CD14-positive monocyte (primary cell): Measurements from ENCODE around the gene ZFYVE28. TPM values are rescaled to one million over a fixed set of nuclear protein-coding genes. Genes with fewer than 3 reads are reported as not detected.

ENCODE experiments used
- DNase-seq, 3 donors: peaks; one replicate each; pipeline ENCODE4 v3.0.0-alpha.2; 2011 to 2022
- H2AFZ ChIP-seq: 2 replicates; pipeline ENCODE4 v1.6.0; 2012; ENCODE audit warnings: mild to moderate bottlenecking, low read depth, low read length, inconsistent platforms; ENCODE audit not compliant: insufficient read depth, poor library complexity, severe bottlenecking
- H3K27ac ChIP-seq, 2 donors: 1 replicate in 1 of 2; 2 replicates in 1 of 2; pipeline ENCODE4 v1.5.1; 2012 to 2013; ENCODE audit warnings: low read length in 2 of 2, control low read depth in 1 of 2, inconsistent platforms in 1 of 2, low read depth in 1 of 2, mild to moderate bottlenecking in 1 of 2
- H3K27me3 ChIP-seq, 2 donors: one replicate each; pipeline versions ENCODE4 v1.6.0 to v1.6.1; 2011 to 2013; ENCODE audit warnings: low read length in 2 of 2; ENCODE audit not compliant: control insufficient read depth in 2 of 2, insufficient read depth in 2 of 2
- H3K36me3 ChIP-seq, 2 donors: replicated peaks in 1 of 2; 1 replicate in 1 of 2; 2 replicates in 1 of 2; pipeline versions ENCODE4 v1.5.1 to v1.6.1; 2012 to 2013; ENCODE audit warnings: low read length in 2 of 2, control low read depth in 1 of 2, inconsistent platforms in 1 of 2, mild to moderate bottlenecking in 1 of 2; ENCODE audit not compliant: insufficient read depth in 2 of 2, control insufficient read depth in 1 of 2
- H3K4me1 ChIP-seq, 2 donors: 1 replicate in 1 of 2; 2 replicates in 1 of 2; pipeline versions ENCODE4 v1.5.1 to v1.6.1; 2012 to 2013; ENCODE audit warnings: low read length in 2 of 2, control low read depth in 1 of 2, inconsistent platforms in 1 of 2, mild to moderate bottlenecking in 1 of 2, moderate library complexity in 1 of 2; ENCODE audit not compliant: insufficient read depth in 2 of 2, control insufficient read depth in 1 of 2
- H3K4me2 ChIP-seq: replicated peaks from 2 replicates; pipeline ENCODE3; 2012; ENCODE audit warnings: low read length, moderate library complexity, mild to moderate bottlenecking; ENCODE audit not compliant: poor library complexity, severe bottlenecking; ENCODE audit errors: extremely low read depth
- H3K4me3 ChIP-seq, 3 experiments: fragments of 200-600 bp in 1 of 3; sonication (generic) in 1 of 3; replicated peaks in 1 of 3; 1 replicate in 2 of 3; 2 replicates in 1 of 3; pipeline ENCODE4 v1.5.1; 2011 to 2013; ENCODE audit warnings: low read length in 3 of 3, mild to moderate bottlenecking in 3 of 3, control low read depth in 2 of 3, low read depth in 2 of 3, inconsistent platforms in 1 of 3, moderate library complexity in 1 of 3
- H3K79me2 ChIP-seq: 2 replicates; pipeline ENCODE4 v1.6.0; 2012; ENCODE audit warnings: mild to moderate bottlenecking, control low read depth, inconsistent platforms, low read length, moderate library complexity; ENCODE audit not compliant: insufficient read depth
- H3K9ac ChIP-seq: 2 replicates; pipeline ENCODE4 v1.6.0; 2017; ENCODE audit warnings: low read length, mild to moderate bottlenecking; ENCODE audit not compliant: insufficient read depth, poor library complexity, severe bottlenecking
- H3K9me3 ChIP-seq, 2 donors: replicated peaks in 1 of 2; 1 replicate in 1 of 2; 2 replicates in 1 of 2; pipeline versions ENCODE4 v1.5.1 to v1.6.1; 2012 to 2013; ENCODE audit warnings: low read length in 2 of 2, control low read depth in 1 of 2; ENCODE audit not compliant: control insufficient read depth in 1 of 2, insufficient read depth in 1 of 2
- H4K20me1 ChIP-seq: 2 replicates; pipeline ENCODE4 v1.6.0; 2012; ENCODE audit warnings: mild to moderate bottlenecking, low read length, control low read depth, moderate library complexity; ENCODE audit not compliant: insufficient read depth
- H3K27ac Mint-ChIP-seq, 7 donors: one replicate each; pipeline ENCODE4 v1.8.0; 2020; ENCODE audit warnings: mild to moderate bottlenecking in 7 of 7, mixed read lengths in 7 of 7, moderate library complexity in 6 of 7, inconsistent platforms in 2 of 7
- H3K27me3 Mint-ChIP-seq, 3 donors: one replicate each; pipeline ENCODE4 v1.8.0; 2021 to 2022; ENCODE audit warnings: low read depth in 3 of 3, mild to moderate bottlenecking in 3 of 3, mixed read lengths in 3 of 3, moderate library complexity in 3 of 3, inconsistent platforms in 1 of 3
- H3K36me3 Mint-ChIP-seq, 2 donors: one replicate each; pipeline ENCODE4 v1.8.0; 2020; ENCODE audit warnings: mixed read lengths in 2 of 2, inconsistent platforms in 1 of 2, mild to moderate bottlenecking in 1 of 2
- H3K4me1 Mint-ChIP-seq: one replicate; pipeline ENCODE4 v1.8.0; 2020; ENCODE audit warnings: mild to moderate bottlenecking, mixed read lengths
- H3K4me3 Mint-ChIP-seq, 2 donors: one replicate each; pipeline ENCODE4 v1.8.0; 2020; ENCODE audit warnings: mild to moderate bottlenecking in 2 of 2, mixed read lengths in 2 of 2, moderate library complexity in 1 of 2
- H3K9me3 Mint-ChIP-seq, 7 donors: one replicate each; pipeline ENCODE4 v1.8.0; 2020 to 2022; ENCODE audit warnings: mixed read lengths in 7 of 7, mild to moderate bottlenecking in 6 of 7, moderate library complexity in 6 of 7, inconsistent platforms in 2 of 7
- WGBS: methylation state at CpG from one replicate; pipeline ENCODE4 v1.1.5; 2013; ENCODE audit warnings: missing lambda C conversion rate; ENCODE audit not compliant: insufficient coverage; 5-methylcytosine and 5-hydroxymethylcytosine counted together
- intact Hi-C, 2 donors: fragments of 100-400 bp; cut with micrococcal nuclease; formaldehyde crosslinking; loops; one replicate each; pipeline versions ENCODE4 v1.15.0 to v1.15.1; 2023
- polyA plus RNA-seq, 3 donors: library from polyadenylated mRNA; depleted of rRNA in 1 of 3; unstranded in 2 of 3; stranded (reverse) in 1 of 3; fragments of 300-500 nt in 2 of 3; fragments of >200 nt in 1 of 3; fragmentation: Illumina TruSeq in 2 of 3; gene quantifications; 1 replicate in 2 of 3; 2 replicates in 1 of 3; pipeline ENCODE4 v1.2.3, GENCODE V29; 2012 to 2021
- TF ChIP-seq, protein P1 (sequence below): fragments of 200-600 bp; IDR thresholded peaks from one replicate; pipeline ENCODE4 v1.8.0; 2022; ENCODE audit warnings: antibody characterized with exemption, mild to moderate bottlenecking

The ZFYVE28 gene
- polyA plus RNA-seq, 3 donors, result 1.0 to 4.4 (median 1.1) TPM

GRCh38 chr4:2445571-2445970, 27.1 kb upstream of the ZFYVE28 start:
- H4K20me1 ChIP-seq, result no peaks in the 10 kb centered on the region
- no peaks in the 10 kb centered on the region for H3K9me3 ChIP-seq
- H3K9me3 Mint-ChIP-seq, result no peaks in the 10 kb centered on the region
- no peak overlapping the region for H3K4me3 ChIP-seq
- no peak overlapping the region for H3K27ac ChIP-seq
- TF ChIP-seq, protein P1, sequence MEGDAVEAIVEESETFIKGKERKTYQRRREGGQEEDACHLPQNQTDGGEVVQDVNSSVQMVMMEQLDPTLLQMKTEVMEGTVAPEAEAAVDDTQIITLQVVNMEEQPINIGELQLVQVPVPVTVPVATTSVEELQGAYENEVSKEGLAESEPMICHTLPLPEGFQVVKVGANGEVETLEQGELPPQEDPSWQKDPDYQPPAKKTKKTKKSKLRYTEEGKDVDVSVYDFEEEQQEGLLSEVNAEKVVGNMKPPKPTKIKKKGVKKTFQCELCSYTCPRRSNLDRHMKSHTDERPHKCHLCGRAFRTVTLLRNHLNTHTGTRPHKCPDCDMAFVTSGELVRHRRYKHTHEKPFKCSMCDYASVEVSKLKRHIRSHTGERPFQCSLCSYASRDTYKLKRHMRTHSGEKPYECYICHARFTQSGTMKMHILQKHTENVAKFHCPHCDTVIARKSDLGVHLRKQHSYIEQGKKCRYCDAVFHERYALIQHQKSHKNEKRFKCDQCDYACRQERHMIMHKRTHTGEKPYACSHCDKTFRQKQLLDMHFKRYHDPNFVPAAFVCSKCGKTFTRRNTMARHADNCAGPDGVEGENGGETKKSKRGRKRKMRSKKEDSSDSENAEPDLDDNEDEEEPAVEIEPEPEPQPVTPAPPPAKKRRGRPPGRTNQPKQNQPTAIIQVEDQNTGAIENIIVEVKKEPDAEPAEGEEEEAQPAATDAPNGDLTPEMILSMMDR, result no peak
- no peaks in the 10 kb centered on the region for H3K4me1 ChIP-seq
- WGBS, result 100% methylated on average over 2 of the region's 6 CpGs
- peaks cover 2% of the 10 kb centered on the region for H3K4me1 Mint-ChIP-seq
- H3K4me3 Mint-ChIP-seq, result no peak overlapping the region
- no peak for DNase-seq
- no peak overlapping the region for H3K9ac ChIP-seq
- no peaks in the 10 kb centered on the region for H3K36me3 ChIP-seq
- no peaks in the 10 kb centered on the region for H3K79me2 ChIP-seq
- H2AFZ ChIP-seq, result no peak overlapping the region
- no peak overlapping the region for H3K4me2 ChIP-seq
- H3K27ac Mint-ChIP-seq, result no peak overlapping the region
- no peaks in the 10 kb centered on the region for H3K36me3 Mint-ChIP-seq
- intact Hi-C loops, result no loop called here
- peaks cover 0 to 3% (median 0%) of the 10 kb centered on the region in 3 donors for H3K27me3 Mint-ChIP-seq
- no peaks in the 10 kb centered on the region for H3K27me3 ChIP-seq

GRCh38 chr4:2445130-2445529, 26.7 kb upstream of the ZFYVE28 start:
- Histone ChIP-seq H3K4me1 (no peaks in the 10 kb centered on the region), H3K79me2 (no peaks in the 10 kb centered on the region), H4K20me1 (no peaks in the 10 kb centered on the region), H3K4me3 (no peak overlapping the region), H3K9me3 (no peaks in the 10 kb centered on the region), H3K9ac (no peak overlapping the region), H2AFZ (no peak overlapping the region), H3K27me3 (no peaks in the 10 kb centered on the region), H3K36me3 (no peaks in the 10 kb centered on the region), H3K4me2 (no peak overlapping the region), H3K27ac (no peak overlapping the region)
- Mint-ChIP-seq H3K9me3 (no peaks in the 10 kb centered on the region), H3K27ac (no peak overlapping the region), H3K27me3 (peaks cover 0 to 3% (median 0%) of the 10 kb centered on the region in 3 donors), H3K4me3 (no peak overlapping the region), H3K36me3 (no peaks in the 10 kb centered on the region), H3K4me1 (peaks cover 2% of the 10 kb centered on the region)
- DNase-seq, result no peak
- intact Hi-C loops, result no loop called here
- 95% methylated on average over 7 of the region's 9 CpGs for WGBS
- TF ChIP-seq, protein P1, result no peak
